ENCODE results near the gene LIN28B.

LIN28B gene

DNA sequence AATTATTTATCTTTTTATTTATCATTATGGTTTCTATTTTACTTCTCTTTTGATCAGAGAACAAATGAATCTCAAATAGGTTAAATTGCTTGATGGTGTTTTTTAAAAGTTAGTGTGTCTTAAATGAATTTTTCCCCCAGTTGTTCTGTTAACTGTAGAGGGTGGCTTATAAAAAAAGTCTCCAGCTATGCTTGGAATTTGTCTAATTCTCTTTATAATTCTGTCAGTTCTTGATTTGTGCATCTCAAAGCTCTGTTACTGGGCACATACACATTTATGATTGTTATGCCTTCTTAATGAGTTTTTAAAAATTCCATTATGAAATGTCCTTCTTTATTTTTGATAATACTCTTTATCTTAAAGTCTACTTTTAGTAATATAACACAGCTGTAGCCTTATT, 58.0 kb downstream of the LIN28B start:
- H3K4me1 ChIP-seq, result no peaks in the 10 kb centered on the region
- no peaks in the 10 kb centered on the region for H3K36me3 ChIP-seq
- no peaks in the 10 kb centered on the region for H3K9me3 ChIP-seq
- no peak for DNase-seq
- no peak for TF ChIP-seq CTCF (IDR thresholded peaks at IDR 0.05)
- no peaks in the 10 kb centered on the region for H3K27me3 ChIP-seq
- no peak overlapping the region for H3K4me3 ChIP-seq
- H3K27ac ChIP-seq, result no peak overlapping the region
- intact Hi-C loops (cut with DNase I; ENCODE audit: low total_unique reads), result no loop called here

DNA sequence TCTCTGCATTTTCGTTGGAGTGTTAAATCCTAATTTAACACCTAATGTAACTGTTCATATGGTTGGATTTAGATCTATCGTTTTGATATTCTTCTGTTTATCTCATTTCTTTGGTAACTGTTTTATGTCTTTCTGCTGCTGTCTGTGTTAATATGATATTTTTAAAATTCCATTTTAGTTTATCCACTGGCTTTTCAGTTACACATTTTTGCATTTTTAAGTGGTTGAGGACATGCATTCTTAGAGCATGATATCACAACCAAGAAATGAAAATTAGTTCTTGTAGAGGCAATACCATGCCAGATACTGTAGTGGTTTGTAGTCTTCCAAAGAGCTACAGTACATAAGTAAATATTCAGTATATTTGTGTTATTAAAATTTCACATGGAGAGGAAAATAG, 58.6 kb downstream of the LIN28B start:
- no peaks in the 10 kb centered on the region for H3K36me3 ChIP-seq
- H3K4me3 ChIP-seq, result no peak overlapping the region
- intact Hi-C loops (cut with DNase I; ENCODE audit: low total_unique reads), result no loop called here
- H3K4me1 ChIP-seq, result no peaks in the 10 kb centered on the region
- H3K27ac ChIP-seq, result no peak overlapping the region
- no peak for DNase-seq
- TF ChIP-seq CTCF (IDR thresholded peaks at IDR 0.05), result no peak
- H3K9me3 ChIP-seq, result no peaks in the 10 kb centered on the region
- H3K27me3 ChIP-seq, result no peaks in the 10 kb centered on the region

GRCh38 chr6:105019285-105019684, 62.4 kb downstream of the LIN28B start:
- Histone ChIP-seq H3K36me3 (no peaks in the 10 kb centered on the region), H3K27me3 (no peaks in the 10 kb centered on the region), H3K4me3 (no peak overlapping the region), H3K27ac (no peak overlapping the region), H3K9me3 (no peaks in the 10 kb centered on the region), H3K4me1 (no peaks in the 10 kb centered on the region)
- no peak for DNase-seq
- intact Hi-C loops (cut with DNase I; ENCODE audit: low total_unique reads), result no loop called here
- TF ChIP-seq CTCF (IDR thresholded peaks at IDR 0.05), result no peak

DNA sequence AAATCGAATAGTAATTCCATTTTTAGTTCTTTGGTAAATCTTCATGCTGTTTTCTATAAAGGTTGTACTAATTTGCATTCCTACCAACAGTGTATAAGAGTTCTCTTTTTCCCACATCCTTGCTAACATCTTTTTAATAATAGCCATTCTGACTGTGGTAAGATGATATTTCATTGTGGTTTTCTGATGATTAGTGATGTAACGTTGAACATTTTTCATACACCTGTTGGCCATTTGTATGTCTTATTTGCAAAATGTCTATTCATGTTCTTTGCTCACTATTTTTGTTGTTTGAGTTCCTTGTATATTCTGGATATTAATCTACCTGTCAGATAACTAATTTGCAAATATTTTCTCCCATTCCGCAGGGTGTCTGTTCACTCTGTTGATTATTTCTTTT, 64.5 kb downstream of the LIN28B start:
- no peaks in the 10 kb centered on the region for H3K9me3 ChIP-seq
- intact Hi-C loops (cut with DNase I; ENCODE audit: low total_unique reads), result no loop called here
- H3K4me3 ChIP-seq, result no peak overlapping the region
- TF ChIP-seq CTCF (IDR thresholded peaks at IDR 0.05), result no peak
- no peak for DNase-seq
- H3K4me1 ChIP-seq, result no peaks in the 10 kb centered on the region
- no peaks in the 10 kb centered on the region for H3K27me3 ChIP-seq
- no peak overlapping the region for H3K27ac ChIP-seq
- H3K36me3 ChIP-seq, result no peaks in the 10 kb centered on the region

- H3K27me3 ChIP-seq, result no peaks in the 10 kb centered on the region
- DNase-seq, result no peak
Observed at GRCh38 chr6:105022416-105022815, 65.5 kb downstream of the LIN28B start.

More at GRCh38 chr6:105022416-105022815, 65.5 kb downstream of the LIN28B start:
- Histone ChIP-seq H3K27ac (no peak overlapping the region), H3K9me3 (no peaks in the 10 kb centered on the region), H3K4me1 (no peaks in the 10 kb centered on the region), H3K36me3 (no peaks in the 10 kb centered on the region), H3K4me3 (no peak overlapping the region)
- TF ChIP-seq CTCF (IDR thresholded peaks at IDR 0.05), result no peak
- intact Hi-C loops (cut with DNase I; ENCODE audit: low total_unique reads), result no loop called here

All from tibial artery (tissue), 4 donors.